GM18951 (cell line): ENCODE measurements around the gene NSUN7.

Experiments used
- POLR2A ChIP-seq: IDR thresholded peaks from 4 replicates; pipeline ENCODE4 v1.6.1; 2011; ENCODE audit warnings: mild to moderate bottlenecking; ENCODE audit not compliant: insufficient read length, insufficient read depth; ENCODE audit errors: extremely low read depth
- in situ Hi-C: fragments of 300-500 bp; cut with MboI; formaldehyde crosslinking; loops from one replicate; pipeline ENCODE4 v1.12.0; 2022; ENCODE audit warnings: low sequenced_read_pairs, mixed read lengths, inconsistent platforms; ENCODE audit not compliant: unreplicated experiment

NSUN7 gene

GRCh38 chr4:40745285-40745984 lies 4.3 kb upstream of the NSUN7 start:
- in situ Hi-C loops, result no loop called here
- no peak for TF ChIP-seq POLR2A

DNA sequence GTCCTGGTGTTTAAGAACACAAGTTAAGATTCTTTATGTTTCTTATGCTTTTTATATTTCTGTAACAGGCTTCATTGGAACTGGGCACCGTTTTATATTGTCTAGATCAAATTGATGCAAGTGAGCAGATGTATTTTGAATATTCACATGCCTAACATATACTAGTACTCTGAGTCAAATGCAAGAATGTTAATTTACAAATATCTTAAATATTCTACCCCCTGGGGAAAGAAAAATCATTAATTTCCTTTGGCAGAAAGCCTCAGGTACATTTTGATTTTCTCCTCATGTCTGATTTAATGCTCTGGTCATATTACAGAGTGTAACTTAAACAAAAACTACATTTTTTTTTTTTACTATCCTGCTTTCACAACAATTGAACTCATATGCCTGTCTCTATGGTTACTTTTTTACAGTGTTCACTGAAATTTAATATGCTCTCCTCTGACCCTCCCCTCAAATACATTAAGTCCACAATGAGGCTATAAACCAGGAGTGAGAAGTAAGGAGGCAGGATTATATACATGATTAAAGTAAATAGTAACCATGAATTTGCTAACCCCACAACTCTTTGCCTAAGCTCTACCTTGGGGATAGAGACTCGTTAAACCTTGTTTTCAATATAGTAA lies 2.4 kb upstream of the NSUN7 start:
- no peak for TF ChIP-seq POLR2A
- in situ Hi-C loops, result no loop called here

GRCh38 chr4:40750461-40751258 lies 905 bp downstream of the NSUN7 start:
- no peak for TF ChIP-seq POLR2A
- in situ Hi-C loops, result no loop called here

- in situ Hi-C loops, result no loop called here
- no peak for TF ChIP-seq POLR2A
These were observed 5.9 kb downstream of the NSUN7 start for GRCh38 chr4:40755616-40756015.

GRCh38 chr4:40763228-40763716 lies 13.5 kb downstream of the NSUN7 start:
- in situ Hi-C loops, result no loop called here
- TF ChIP-seq POLR2A, result no peak

DNA sequence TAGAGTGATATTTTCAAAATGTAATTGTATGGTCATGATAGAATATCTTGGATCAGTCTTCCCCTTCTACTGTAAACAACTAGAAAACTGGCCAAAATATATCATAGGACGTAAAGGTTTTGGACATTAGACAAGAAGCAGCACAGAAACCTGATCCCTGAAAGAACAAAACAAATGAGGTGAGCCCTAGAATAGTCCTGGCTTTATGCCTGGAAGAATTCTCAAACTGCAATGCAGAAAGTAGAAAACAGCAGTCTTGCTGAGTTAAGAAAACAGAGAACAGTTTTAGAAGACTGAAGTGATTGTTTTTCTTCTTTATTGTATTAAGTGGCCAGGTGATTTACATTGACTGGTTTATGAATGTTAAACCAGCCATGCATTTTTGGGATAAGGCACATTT lies 19.5 kb downstream of the NSUN7 start:
- TF ChIP-seq POLR2A, result no peak
- in situ Hi-C loops, result no loop called here

- in situ Hi-C loops, result no loop called here
- TF ChIP-seq POLR2A, result no peak
These were observed 28.3 kb downstream of the NSUN7 start for GRCh38 chr4:40778090-40778489.

GRCh38 chr4:40782876-40783275 lies 33.1 kb downstream of the NSUN7 start:
- in situ Hi-C loops, result no loop called here
- no peak for TF ChIP-seq POLR2A

DNA sequence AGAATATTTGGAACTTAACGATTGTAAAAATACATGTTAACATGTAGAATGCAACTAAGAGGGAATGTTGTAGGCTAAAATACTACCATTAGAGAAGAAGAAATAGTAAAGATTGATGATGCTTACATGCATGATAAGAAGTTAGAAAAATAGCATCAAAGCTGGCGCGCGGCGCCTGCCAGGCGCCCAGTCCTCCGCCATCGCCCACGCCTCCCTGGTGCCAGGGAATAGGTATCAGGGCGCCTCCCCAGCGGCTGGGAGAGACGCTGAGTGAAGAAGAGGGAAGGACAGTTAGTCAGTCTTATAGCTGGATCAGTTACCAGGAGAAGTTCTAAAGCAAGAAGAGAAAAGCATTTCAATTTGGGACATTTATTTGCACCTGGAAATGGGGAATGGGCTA lies 36.0 kb downstream of the NSUN7 start:
- in situ Hi-C loops, result no loop called here
- no peak for TF ChIP-seq POLR2A

- in situ Hi-C loops, result no loop called here
- no peak for TF ChIP-seq POLR2A
These were observed 38.6 kb downstream of the NSUN7 start for GRCh38 chr4:40788331-40788730.

DNA sequence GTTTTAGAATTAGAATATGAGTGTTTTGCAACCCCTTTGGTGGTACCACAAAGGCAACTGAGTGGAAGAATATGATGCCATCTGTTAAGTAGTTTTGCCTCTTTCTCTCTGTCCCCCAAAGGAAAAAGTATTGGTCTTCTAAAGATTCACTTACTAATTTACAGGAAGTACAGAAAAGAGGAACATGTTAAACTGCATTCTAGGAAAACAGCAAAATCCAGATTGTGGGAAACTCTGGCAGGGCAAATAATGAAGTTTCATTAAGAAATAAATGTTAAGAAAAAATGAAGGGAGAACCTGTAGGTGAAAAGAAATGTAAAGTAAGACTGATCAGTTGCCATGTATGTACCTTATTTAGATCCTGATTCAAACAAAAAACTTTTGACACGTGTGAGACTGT lies 39.3 kb downstream of the NSUN7 start:
- in situ Hi-C loops, result no loop called here
- TF ChIP-seq POLR2A, result no peak

GRCh38 chr4:40789771-40790170 lies 40.0 kb downstream of the NSUN7 start:
- TF ChIP-seq POLR2A, result no peak
- in situ Hi-C loops, result no loop called here

- no peak for TF ChIP-seq POLR2A
- in situ Hi-C loops, result no loop called here
These were observed 50.3 kb downstream of the NSUN7 start for GRCh38 chr4:40800064-40800463.
